ENCODE results near the gene MEF2D.

Gene MEF2D

DNA sequence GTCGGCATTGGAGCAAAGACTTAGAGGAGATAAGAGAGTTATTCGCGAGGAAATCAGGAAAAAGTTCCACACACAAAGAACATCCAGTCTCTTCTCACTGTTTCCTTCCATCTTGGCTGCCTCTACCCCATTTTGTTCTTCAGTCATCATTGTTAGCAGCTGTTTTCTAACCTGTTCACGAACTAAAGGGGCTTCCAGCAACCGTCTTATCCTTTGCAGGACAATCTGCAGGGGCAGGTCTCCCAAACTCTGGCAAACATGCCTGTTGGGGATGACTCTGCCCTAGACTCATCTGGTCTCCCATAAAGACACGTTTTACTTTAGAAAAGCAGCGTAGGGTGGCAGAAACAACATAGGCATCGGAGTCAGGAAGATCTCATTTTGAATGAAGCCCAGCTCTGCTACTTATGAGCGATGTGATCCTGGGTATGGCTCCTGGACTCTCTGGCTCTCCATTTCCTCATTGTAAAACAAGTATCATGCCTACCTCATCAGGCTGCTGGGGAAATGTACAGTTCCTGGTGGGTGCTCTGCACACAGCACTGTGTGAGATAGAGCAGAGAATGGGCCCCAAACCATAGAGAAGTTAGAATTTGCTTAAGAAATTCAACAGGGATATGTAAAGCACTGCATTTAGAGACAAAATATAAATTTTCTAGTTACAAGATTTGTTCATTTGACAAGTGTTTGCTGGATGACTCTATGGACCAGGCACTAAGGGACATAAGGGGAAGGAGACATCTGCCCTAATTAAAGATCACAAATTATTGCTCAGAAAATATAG is 59.7 kb downstream of the MEF2D start:
- H3K27me3 Mint-ChIP-seq (ENCODE audit: low read depth): peaks cover 98% of the 10 kb centered on the region

GRCh38 chr1:156439777-156440183 is 60.8 kb downstream of the MEF2D start:
- Mint-ChIP-seq H3K27ac (no peak overlapping the region), H3K36me3 (ENCODE audit: low read depth) (no peaks in the 10 kb centered on the region), H3K4me3 (no peak overlapping the region), H3K4me1 (peaks cover 5% of the 10 kb centered on the region), H3K27me3 (ENCODE audit: low read depth) (peaks cover 100% of the 10 kb centered on the region), H3K9me3 (peaks cover 2% of the 10 kb centered on the region)
- no peak for TF ChIP-seq CTCF (IDR thresholded peaks at IDR 0.05; ENCODE audit: unreplicated experiment in 3 of 3)

More for the DNA sequence above, 59.7 kb downstream of the MEF2D start:
- Mint-ChIP-seq H3K4me3 (no peak overlapping the region), H3K9me3 (no peaks in the 10 kb centered on the region), H3K27ac (no peak overlapping the region), H3K4me1 (no peaks in the 10 kb centered on the region), H3K36me3 (ENCODE audit: low read depth) (no peaks in the 10 kb centered on the region)
- no peak for TF ChIP-seq CTCF (IDR thresholded peaks at IDR 0.05; ENCODE audit: unreplicated experiment in 3 of 3)

DNA sequence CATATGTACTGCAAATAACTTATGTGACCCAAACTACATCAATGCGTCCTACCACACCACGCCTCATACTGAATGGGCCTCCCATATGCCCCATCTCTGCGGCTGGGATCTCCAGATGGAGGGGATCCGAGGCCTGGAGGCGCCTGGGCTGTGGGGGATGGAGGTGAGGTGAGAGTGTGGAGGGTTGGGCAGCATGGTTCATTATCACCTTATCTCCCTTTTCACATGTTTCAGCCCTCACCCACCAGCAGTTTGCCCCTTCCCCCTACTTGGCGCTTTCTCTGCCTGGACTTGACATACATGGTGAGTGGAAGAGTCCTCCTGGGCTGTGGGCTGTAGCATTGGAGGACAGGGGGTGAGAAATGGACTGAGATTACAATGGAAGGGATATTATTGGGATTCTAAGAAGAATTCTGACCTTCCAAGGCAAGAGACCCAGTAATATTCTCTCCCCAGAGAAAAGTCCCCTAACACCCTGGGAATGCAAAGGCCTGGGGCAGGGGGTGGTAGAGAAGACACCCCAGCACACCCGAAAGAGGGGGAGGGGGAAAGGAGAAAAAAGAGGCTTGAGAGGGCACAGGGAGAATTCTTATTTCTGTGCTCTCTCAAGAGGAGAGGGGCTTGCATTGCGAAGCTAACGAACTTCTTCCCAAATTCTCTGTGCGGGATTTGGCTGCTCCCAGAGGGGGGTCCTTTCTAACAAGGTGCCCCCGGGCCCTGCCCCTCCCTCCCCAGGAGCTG is 61.4 kb downstream of the MEF2D start:
- Mint-ChIP-seq H3K36me3 (ENCODE audit: low read depth) (no peaks in the 10 kb centered on the region), H3K27ac (no peak overlapping the region), H3K4me1 (peaks cover 5% of the 10 kb centered on the region), H3K4me3 (no peak overlapping the region), H3K9me3 (peaks cover 2% of the 10 kb centered on the region), H3K27me3 (ENCODE audit: low read depth) (peaks cover 100% of the 10 kb centered on the region)
- no peak for TF ChIP-seq CTCF (IDR thresholded peaks at IDR 0.05; ENCODE audit: unreplicated experiment in 3 of 3)

GRCh38 chr1:156438278-156438987 is 62.1 kb downstream of the MEF2D start:
- Mint-ChIP-seq H3K27me3 (ENCODE audit: low read depth) (peaks cover 100% of the 10 kb centered on the region), H3K4me3 (no peak overlapping the region), H3K27ac (no peak overlapping the region), H3K36me3 (ENCODE audit: low read depth) (no peaks in the 10 kb centered on the region), H3K9me3 (peaks cover 2% of the 10 kb centered on the region), H3K4me1 (peaks cover 5% of the 10 kb centered on the region)
- no peak for TF ChIP-seq CTCF (IDR thresholded peaks at IDR 0.05; ENCODE audit: unreplicated experiment in 3 of 3)

GRCh38 chr1:156437037-156437867 is 63.3 kb downstream of the MEF2D start:
- Mint-ChIP-seq H3K27me3 (ENCODE audit: low read depth) (peaks cover 100% of the 10 kb centered on the region), H3K4me3 (no peak overlapping the region), H3K9me3 (peaks cover 2% of the 10 kb centered on the region), H3K36me3 (ENCODE audit: low read depth) (no peaks in the 10 kb centered on the region), H3K27ac (no peak overlapping the region), H3K4me1 (peaks cover 5% of the 10 kb centered on the region)
- TF ChIP-seq CTCF (IDR thresholded peaks at IDR 0.05; ENCODE audit: unreplicated experiment in 3 of 3): no peak
